Measurements from ENCODE around the gene EXOC2. TPM values are rescaled to one million over a fixed set of nuclear protein-coding genes. Genes with fewer than 3 reads are reported as not detected.

The EXOC2 gene
- total and polyA plus RNA-seq, 4 donors = 28.8 to 47.2 (median 31.9) TPM

- Histone ChIP-seq H3K9me3 (ENCODE audit: control insufficient read depth, insufficient read depth, low read length) (no peaks in the 10 kb centered on the region), H3K36me3 (ENCODE audit: control insufficient read depth, insufficient read depth, low read length) (no peaks in the 10 kb centered on the region), H3K4me1 (ENCODE audit: control insufficient read depth, insufficient read depth, low read length) (no peaks in the 10 kb centered on the region), H3K27me3 (ENCODE audit: control insufficient read depth, insufficient read depth, low read length) (no peaks in the 10 kb centered on the region), H3K4me3 (ENCODE audit: low read depth, low read length) (no peak overlapping the region), H3K27ac (ENCODE audit: low read depth, low read length) (no peak overlapping the region)
- no CpG with 5 or more reads among the region's 4 CpGs for WGBS (ENCODE audit: insufficient coverage)
- DNase-seq (ENCODE audit: low read depth in 4 of 6, low spot score in 6 of 6) = no peak
Observed at GRCh38 chr6:650098-650497, 42.8 kb downstream of the EXOC2 start.

- Histone ChIP-seq H3K4me1 (ENCODE audit: control insufficient read depth, insufficient read depth, low read length) (no peaks in the 10 kb centered on the region), H3K27me3 (ENCODE audit: control insufficient read depth, insufficient read depth, low read length) (no peaks in the 10 kb centered on the region), H3K9me3 (ENCODE audit: control insufficient read depth, insufficient read depth, low read length) (no peaks in the 10 kb centered on the region), H3K4me3 (ENCODE audit: low read depth, low read length) (no peak overlapping the region), H3K36me3 (ENCODE audit: control insufficient read depth, insufficient read depth, low read length) (no peaks in the 10 kb centered on the region), H3K27ac (ENCODE audit: low read depth, low read length) (no peak overlapping the region)
- DNase-seq (ENCODE audit: low read depth in 4 of 6, low spot score in 6 of 6) = no peak
Observed at GRCh38 chr6:642805-643204, 50.1 kb downstream of the EXOC2 start.

GRCh38 chr6:641225-641985 is 51.5 kb downstream of the EXOC2 start:
- no peak for DNase-seq (ENCODE audit: low read depth in 4 of 6, low spot score in 6 of 6)
- Histone ChIP-seq H3K9me3 (ENCODE audit: control insufficient read depth, insufficient read depth, low read length) (no peaks in the 10 kb centered on the region), H3K4me3 (ENCODE audit: low read depth, low read length) (no peak overlapping the region), H3K36me3 (ENCODE audit: control insufficient read depth, insufficient read depth, low read length) (peaks cover 4% of the 10 kb centered on the region), H3K4me1 (ENCODE audit: control insufficient read depth, insufficient read depth, low read length) (no peaks in the 10 kb centered on the region), H3K27ac (ENCODE audit: low read depth, low read length) (no peak overlapping the region), H3K27me3 (ENCODE audit: control insufficient read depth, insufficient read depth, low read length) (no peaks in the 10 kb centered on the region)
- WGBS (ENCODE audit: insufficient coverage) = 97% methylated on average over 7 of the region's 8 CpGs

GRCh38 chr6:636488-636887 is 56.5 kb downstream of the EXOC2 start:
- 80% methylated on average over 1 of the region's 5 CpGs for WGBS (ENCODE audit: insufficient coverage)
- DNase-seq (ENCODE audit: low read depth in 4 of 6, low spot score in 6 of 6) = no peak
- peaks cover 7% of the 10 kb centered on the region for H3K36me3 ChIP-seq (ENCODE audit: control insufficient read depth, insufficient read depth, low read length)
- H3K27ac ChIP-seq (ENCODE audit: low read depth, low read length) = no peak overlapping the region
- no peaks in the 10 kb centered on the region for H3K9me3 ChIP-seq (ENCODE audit: control insufficient read depth, insufficient read depth, low read length)
- H3K27me3 ChIP-seq (ENCODE audit: control insufficient read depth, insufficient read depth, low read length) = no peaks in the 10 kb centered on the region
- no peaks in the 10 kb centered on the region for H3K4me1 ChIP-seq (ENCODE audit: control insufficient read depth, insufficient read depth, low read length)
- no peak overlapping the region for H3K4me3 ChIP-seq (ENCODE audit: low read depth, low read length)

GRCh38 chr6:635233-635632 is 57.7 kb downstream of the EXOC2 start:
- DNase-seq (ENCODE audit: low read depth in 4 of 6, low spot score in 6 of 6) = no peak
- no peak overlapping the region for H3K4me3 ChIP-seq (ENCODE audit: low read depth, low read length)
- no CpG with 5 or more reads among the region's 5 CpGs for WGBS (ENCODE audit: insufficient coverage)

GRCh38 chr6:633611-634010 is 59.3 kb downstream of the EXOC2 start:
- Histone ChIP-seq H3K36me3 (ENCODE audit: control insufficient read depth, insufficient read depth, low read length) (peaks cover 11% of the 10 kb centered on the region), H3K9me3 (ENCODE audit: control insufficient read depth, insufficient read depth, low read length) (no peaks in the 10 kb centered on the region), H3K4me3 (ENCODE audit: low read depth, low read length) (no peak overlapping the region), H3K27me3 (ENCODE audit: control insufficient read depth, insufficient read depth, low read length) (no peaks in the 10 kb centered on the region), H3K4me1 (ENCODE audit: control insufficient read depth, insufficient read depth, low read length) (no peaks in the 10 kb centered on the region), H3K27ac (ENCODE audit: low read depth, low read length) (no peak overlapping the region)
- DNase-seq (ENCODE audit: low read depth in 4 of 6, low spot score in 6 of 6) = no peak
- 100% methylated on average over 1 of the region's 1 CpG for WGBS (ENCODE audit: insufficient coverage)

More at GRCh38 chr6:635233-635632, 57.7 kb downstream of the EXOC2 start:
- Histone ChIP-seq H3K4me1 (ENCODE audit: control insufficient read depth, insufficient read depth, low read length) (no peaks in the 10 kb centered on the region), H3K27me3 (ENCODE audit: control insufficient read depth, insufficient read depth, low read length) (no peaks in the 10 kb centered on the region), H3K36me3 (ENCODE audit: control insufficient read depth, insufficient read depth, low read length) (peaks cover 11% of the 10 kb centered on the region), H3K9me3 (ENCODE audit: control insufficient read depth, insufficient read depth, low read length) (no peaks in the 10 kb centered on the region), H3K27ac (ENCODE audit: low read depth, low read length) (no peak overlapping the region)

- H3K4me1 ChIP-seq (ENCODE audit: control insufficient read depth, insufficient read depth, low read length) = no peaks in the 10 kb centered on the region
- H3K4me3 ChIP-seq (ENCODE audit: low read depth, low read length) = no peak overlapping the region
- DNase-seq (ENCODE audit: low read depth in 4 of 6, low spot score in 6 of 6) = no peak
- no peaks in the 10 kb centered on the region for H3K9me3 ChIP-seq (ENCODE audit: control insufficient read depth, insufficient read depth, low read length)
- no peaks in the 10 kb centered on the region for H3K27me3 ChIP-seq (ENCODE audit: control insufficient read depth, insufficient read depth, low read length)
- no peak overlapping the region for H3K27ac ChIP-seq (ENCODE audit: low read depth, low read length)
- peaks cover 4% of the 10 kb centered on the region for H3K36me3 ChIP-seq (ENCODE audit: control insufficient read depth, insufficient read depth, low read length)
- WGBS (ENCODE audit: insufficient coverage) = 86% methylated on average over 1 of the region's 3 CpGs
Observed at GRCh38 chr6:628766-629165, 64.2 kb downstream of the EXOC2 start.

- H3K4me1 ChIP-seq (ENCODE audit: control insufficient read depth, insufficient read depth, low read length) = no peaks in the 10 kb centered on the region
- no peaks in the 10 kb centered on the region for H3K9me3 ChIP-seq (ENCODE audit: control insufficient read depth, insufficient read depth, low read length)
- H3K27ac ChIP-seq (ENCODE audit: low read depth, low read length) = no peak overlapping the region
- WGBS (ENCODE audit: insufficient coverage) = 79% methylated on average over 9 of the region's 9 CpGs
- no peak for DNase-seq (ENCODE audit: low read depth in 4 of 6, low spot score in 6 of 6)
- no peak overlapping the region for H3K4me3 ChIP-seq (ENCODE audit: low read depth, low read length)
- H3K27me3 ChIP-seq (ENCODE audit: control insufficient read depth, insufficient read depth, low read length) = no peaks in the 10 kb centered on the region
- H3K36me3 ChIP-seq (ENCODE audit: control insufficient read depth, insufficient read depth, low read length) = peaks cover 4% of the 10 kb centered on the region
Observed at GRCh38 chr6:626236-626635, 66.7 kb downstream of the EXOC2 start.

GRCh38 chr6:624979-625378 is 68.0 kb downstream of the EXOC2 start:
- Histone ChIP-seq H3K36me3 (ENCODE audit: control insufficient read depth, insufficient read depth, low read length) (peaks cover 2% of the 10 kb centered on the region), H3K9me3 (ENCODE audit: control insufficient read depth, insufficient read depth, low read length) (no peaks in the 10 kb centered on the region), H3K4me3 (ENCODE audit: low read depth, low read length) (no peak overlapping the region), H3K4me1 (ENCODE audit: control insufficient read depth, insufficient read depth, low read length) (no peaks in the 10 kb centered on the region), H3K27ac (ENCODE audit: low read depth, low read length) (no peak overlapping the region), H3K27me3 (ENCODE audit: control insufficient read depth, insufficient read depth, low read length) (no peaks in the 10 kb centered on the region)
- 59% methylated on average over 6 of the region's 11 CpGs for WGBS (ENCODE audit: insufficient coverage)
- peak in 4 of 6 donors; percentile 4 to 59 (median 24) for DNase-seq (ENCODE audit: low read depth in 4 of 6, low spot score in 6 of 6)

GRCh38 chr6:622462-622861 is 70.5 kb downstream of the EXOC2 start:
- WGBS (ENCODE audit: insufficient coverage) = 100% methylated on average over 1 of the region's 7 CpGs
- H3K27ac ChIP-seq (ENCODE audit: low read depth, low read length) = no peak overlapping the region
- peaks cover 4% of the 10 kb centered on the region for H3K36me3 ChIP-seq (ENCODE audit: control insufficient read depth, insufficient read depth, low read length)
- no peaks in the 10 kb centered on the region for H3K9me3 ChIP-seq (ENCODE audit: control insufficient read depth, insufficient read depth, low read length)
- no peak for DNase-seq (ENCODE audit: low read depth in 4 of 6, low spot score in 6 of 6)
- no peaks in the 10 kb centered on the region for H3K4me1 ChIP-seq (ENCODE audit: control insufficient read depth, insufficient read depth, low read length)
- H3K4me3 ChIP-seq (ENCODE audit: low read depth, low read length) = no peak overlapping the region
- H3K27me3 ChIP-seq (ENCODE audit: control insufficient read depth, insufficient read depth, low read length) = no peaks in the 10 kb centered on the region

All from spinal cord (tissue), 10 donors.